GM23338 (cell line): ENCODE measurements around the gene EFNA4. TPM values are rescaled to one million over a fixed set of nuclear protein-coding genes. Genes with fewer than 3 reads are reported as not detected.

Source experiments
- ATAC-seq: fragments of 200-7000 bp; cut with Tn5 transposase; 3 replicates; pipeline ENCODE4 v1.9.1; 2020
- DNase-seq: peaks from one replicate; pipeline ENCODE4 v3.0.0-alpha.2; 2015; ENCODE audit warnings: low spot score
- H2AFZ ChIP-seq: fragments of 200-600 bp; sonication (generic); 2 replicates; pipeline ENCODE4 v1.8.0; 2016; ENCODE audit warnings: antibody characterized with exemption, mild to moderate bottlenecking, moderate library complexity
- H3F3A ChIP-seq: fragments of 200-600 bp; sonication (generic); replicated peaks from 2 replicates; pipeline ENCODE4 v1.8.0; 2017; ENCODE audit warnings: antibody characterized with exemption, mixed run types, low read depth
- H3K27ac ChIP-seq: fragments of 200-600 bp; sonication (generic); 2 replicates; pipeline ENCODE4 v1.6.1; 2016; ENCODE audit warnings: low read depth
- H3K27me3 ChIP-seq: fragments of 200-600 bp; sonication (generic); 2 replicates; pipeline ENCODE4 v1.8.0; 2016; ENCODE audit warnings: mild to moderate bottlenecking, mixed run types, moderate library complexity; ENCODE audit not compliant: insufficient read depth
- H3K36me3 ChIP-seq: fragments of 200-600 bp; sonication (generic); 2 replicates; pipeline ENCODE4 v1.8.0; 2016; ENCODE audit warnings: mild to moderate bottlenecking; ENCODE audit not compliant: insufficient read depth
- H3K4me1 ChIP-seq: fragments of 200-600 bp; sonication (generic); 2 replicates; pipeline ENCODE4 v1.8.0; 2016; ENCODE audit warnings: mild to moderate bottlenecking, moderate library complexity; ENCODE audit not compliant: insufficient read depth
- H3K4me2 ChIP-seq: fragments of 200-600 bp; sonication (generic); 2 replicates; pipeline ENCODE4 v1.7.1; 2017; ENCODE audit warnings: mixed run types
- H3K4me3 ChIP-seq: fragments of 200-600 bp; sonication (generic); 2 replicates; pipeline ENCODE4 v1.6.1; 2016; ENCODE audit warnings: mixed run types
- H3K79me2 ChIP-seq: fragments of 200-600 bp; sonication (generic); replicated peaks from 2 replicates; pipeline ENCODE4 v1.8.0; 2017; ENCODE audit warnings: mild to moderate bottlenecking; ENCODE audit not compliant: insufficient read depth
- H3K9me2 ChIP-seq: fragments of 200-600 bp; sonication (generic); 2 replicates; pipeline ENCODE4 v1.8.0; 2017; ENCODE audit not compliant: insufficient read depth
- H4K20me1 ChIP-seq: fragments of 200-600 bp; sonication (generic); replicated peaks from 2 replicates; pipeline ENCODE4 v1.8.0; 2017; ENCODE audit warnings: mild to moderate bottlenecking; ENCODE audit not compliant: insufficient read depth
- H3K27ac Mint-ChIP-seq: 2 replicates; pipeline ENCODE4 v1.8.0; 2020; ENCODE audit warnings: inconsistent platforms, mild to moderate bottlenecking, moderate library complexity, mixed read lengths
- H3K27me3 Mint-ChIP-seq: 3 replicates; pipeline ENCODE4 v1.8.0; 2022; ENCODE audit warnings: low read depth, mild to moderate bottlenecking, moderate library complexity, mixed read lengths, inconsistent platforms; ENCODE audit not compliant: insufficient read depth, poor library complexity
- H3K36me3 Mint-ChIP-seq: 3 replicates; pipeline ENCODE4 v1.8.0; 2021; ENCODE audit warnings: low read depth, mild to moderate bottlenecking, inconsistent platforms, moderate library complexity, mixed read lengths
- H3K4me1 Mint-ChIP-seq: 3 replicates; pipeline ENCODE4 v1.8.0; 2020; ENCODE audit warnings: mild to moderate bottlenecking, inconsistent platforms, mixed read lengths
- H3K4me3 Mint-ChIP-seq: 3 replicates; pipeline ENCODE4 v1.8.0; 2021; ENCODE audit warnings: moderate library complexity, mild to moderate bottlenecking, inconsistent platforms, mixed read lengths
- H3K9me3 Mint-ChIP-seq: 3 replicates; pipeline ENCODE4 v1.8.0; 2020; ENCODE audit warnings: moderate library complexity, mild to moderate bottlenecking, inconsistent platforms, mixed read lengths
- EZH2 ChIP-seq: fragments of 200-600 bp; sonication (generic); IDR thresholded peaks from one replicate; pipeline ENCODE4 v1.8.0; 2017; ENCODE audit warnings: antibody characterized with exemption, mild to moderate bottlenecking, low read depth; ENCODE audit not compliant: unreplicated experiment
- NANOG ChIP-seq: IDR thresholded peaks from 2 replicates; pipeline ENCODE4 v1.6.1; 2016; ENCODE audit warnings: antibody characterized with exemption, borderline replicate concordance
- REST ChIP-seq: IDR thresholded peaks from one replicate; pipeline ENCODE4 v1.6.1; 2018; ENCODE audit warnings: antibody characterized with exemption; ENCODE audit not compliant: unreplicated experiment
- STAT1 ChIP-seq: IDR thresholded peaks from one replicate; pipeline ENCODE4 v1.6.1; 2016; ENCODE audit warnings: antibody characterized with exemption; ENCODE audit not compliant: unreplicated experiment
- ZNF114 ChIP-seq: fragments of 250-450 bp; sonication (Bioruptor Pico); IDR thresholded peaks from 2 replicates; pipeline ENCODE4 v1.5.0; 2020; ENCODE audit warnings: mild to moderate bottlenecking, moderate library complexity
- ZNF462 ChIP-seq: fragments of 250-450 bp; sonication (Bioruptor Pico); IDR thresholded peaks from 2 replicates; pipeline ENCODE4 v1.5.0; 2020; ENCODE audit warnings: mild to moderate bottlenecking, moderate library complexity
- polyA plus RNA-seq: library from polyadenylated mRNA; unstranded; fragments of >200 nt; fragmentation: Nextera tagmentation; extraction: Ambion mirVana; gene quantifications from 2 replicates; pipeline ENCODE4 v1.2.1, GENCODE V29; 2016
- total RNA-seq: library from RNA; depleted of rRNA; stranded (reverse); fragments of >200 nt; shearing (Covaris generic); gene quantifications from 2 replicates; pipeline ENCODE4 v1.2.3, GENCODE V29; 2014

Gene EFNA4
- total and polyA plus RNA-seq, 2 experiments from 2014 or later: 11.1 to 22.9 TPM

- TF ChIP-seq REST (no peak), EZH2 (no peak), ZNF114 (CRISPR knock-in tag) (no peak), ZNF462 (no peak)
Measured at GRCh38 chr1:155030899-155031298, 32.6 kb upstream of the EFNA4 start (continued).

GRCh38 chr1:155032886-155033285 lies 30.7 kb upstream of the EFNA4 start:
- no peak overlapping the region for H3K27ac ChIP-seq
- H3K4me1 Mint-ChIP-seq: peaks cover 5% of the 10 kb centered on the region; the same call in 1 of the 3 replicates
- no peak for TF ChIP-seq REST
- TF ChIP-seq STAT1: no peak
- TF ChIP-seq NANOG: no peak

More at GRCh38 chr1:155032886-155033285, 30.7 kb upstream of the EFNA4 start:
- H3K27ac Mint-ChIP-seq: no peak overlapping the region
- Histone ChIP-seq H3K4me3 (no peak overlapping the region), H3K4me2 (no peak overlapping the region), H3K36me3 (no peaks in the 10 kb centered on the region), H3F3A (no peaks in the 10 kb centered on the region), H2AFZ (no peak overlapping the region), H3K27me3 (no peaks in the 10 kb centered on the region), H4K20me1 (no peaks in the 10 kb centered on the region), H3K4me1 (no peaks in the 10 kb centered on the region), H3K79me2 (no peaks in the 10 kb centered on the region), H3K9me2 (no peaks in the 10 kb centered on the region)
- DNase-seq (no peak), ATAC-seq (no peak)
- H3K27me3 Mint-ChIP-seq: peaks cover 8% of the 10 kb centered on the region
- no peaks in the 10 kb centered on the region for H3K9me3 Mint-ChIP-seq
- no peak overlapping the region for H3K4me3 Mint-ChIP-seq
- H3K36me3 Mint-ChIP-seq: no peaks in the 10 kb centered on the region
